ENCODE results near the gene HBA2.
"Not testable (repeated sequence)": the region's sequence is repeated elsewhere in the genome, so short reads cannot be mapped to it uniquely, and the experiment has no call there.

The HBA2 gene

DNA sequence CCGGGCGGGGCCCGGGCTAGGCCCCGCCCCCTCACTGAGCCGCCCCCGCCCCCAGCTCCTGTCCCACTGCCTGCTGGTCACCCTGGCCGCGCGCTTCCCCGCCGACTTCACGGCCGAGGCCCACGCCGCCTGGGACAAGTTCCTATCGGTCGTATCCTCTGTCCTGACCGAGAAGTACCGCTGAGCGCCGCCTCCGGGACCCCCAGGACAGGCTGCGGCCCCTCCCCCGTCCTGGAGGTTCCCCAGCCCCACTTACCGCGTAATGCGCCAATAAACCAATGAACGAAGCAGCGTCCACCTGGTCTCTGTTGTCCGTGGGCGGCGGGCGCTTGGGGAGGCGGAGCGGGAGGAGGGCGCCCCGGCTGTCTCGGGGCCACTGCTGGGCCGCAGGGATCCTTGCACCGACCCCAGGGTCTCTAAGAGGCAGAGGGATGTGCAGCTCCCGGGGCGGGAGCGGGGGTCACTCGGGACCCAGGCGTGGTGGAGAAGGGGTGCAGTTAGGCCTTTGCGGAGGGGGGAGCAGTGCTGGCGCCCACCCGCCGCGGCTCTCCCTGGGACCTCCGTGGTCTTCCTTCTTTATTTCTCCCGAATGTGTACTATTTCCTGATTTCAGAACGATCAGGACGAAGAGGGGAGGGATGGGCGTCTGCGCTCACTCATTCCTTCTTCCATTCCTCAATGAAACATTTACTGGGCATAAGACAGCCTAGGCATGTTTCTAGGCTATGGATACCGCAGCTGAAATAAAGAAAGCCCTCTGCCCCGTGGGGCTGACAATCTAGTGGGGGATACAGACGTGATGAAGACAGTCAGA is 18.3 kb upstream of the HBA2 start:
- DNase-seq = peak in 9 of 56 donors; percentile 5 to 27 (median 12)

DNA sequence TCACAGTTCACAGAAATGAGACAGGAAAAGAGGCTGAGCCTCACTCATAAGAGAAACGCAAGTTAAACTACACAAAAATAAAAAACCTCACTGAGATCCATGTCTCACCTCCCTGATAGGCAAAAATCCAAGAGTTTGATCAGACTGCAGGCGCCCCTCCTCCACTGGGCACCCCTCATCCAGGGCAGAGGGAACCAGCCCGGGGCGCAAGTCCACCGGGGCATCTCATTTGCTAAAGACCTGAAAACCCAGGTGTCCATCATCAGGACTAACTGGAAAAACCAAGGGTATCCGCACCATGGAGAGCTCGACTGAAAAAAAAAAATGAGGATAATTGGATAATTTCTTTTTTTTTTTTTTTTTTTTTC is 17.7 kb upstream of the HBA2 start:
- no peak for DNase-seq

DNA sequence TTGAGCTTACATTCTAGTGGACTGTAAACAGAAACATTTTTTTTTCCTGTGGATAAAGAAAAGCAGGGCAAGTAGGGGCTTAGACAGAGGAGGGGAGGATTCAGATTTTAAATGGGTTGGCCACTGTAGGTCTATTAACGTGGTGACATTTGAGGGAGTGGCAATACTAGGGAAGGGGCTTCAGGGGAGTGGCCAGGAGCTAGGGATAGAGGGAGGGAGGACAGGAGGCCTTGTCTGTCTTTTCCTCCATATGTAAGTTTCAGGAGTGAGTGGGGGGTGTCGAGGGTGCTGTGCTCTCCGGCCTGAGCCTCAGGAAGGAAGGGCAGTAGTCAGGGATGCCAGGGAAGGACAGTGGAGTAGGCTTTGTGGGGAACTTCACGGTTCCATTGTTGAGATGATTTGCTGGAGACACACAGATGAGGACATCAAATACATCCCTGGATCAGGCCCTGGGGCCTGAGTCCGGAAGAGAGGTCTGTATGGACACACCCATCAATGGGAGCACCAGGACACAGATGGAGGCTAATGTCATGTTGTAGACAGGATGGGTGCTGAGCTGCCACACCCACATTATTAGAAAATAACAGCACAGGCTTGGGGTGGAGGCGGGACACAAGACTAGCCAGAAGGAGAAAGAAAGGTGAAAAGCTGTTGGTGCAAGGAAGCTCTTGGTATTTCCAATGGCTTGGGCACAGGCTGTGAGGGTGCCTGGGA is 13.4 kb upstream of the HBA2 start:
- no peak for DNase-seq

DNA sequence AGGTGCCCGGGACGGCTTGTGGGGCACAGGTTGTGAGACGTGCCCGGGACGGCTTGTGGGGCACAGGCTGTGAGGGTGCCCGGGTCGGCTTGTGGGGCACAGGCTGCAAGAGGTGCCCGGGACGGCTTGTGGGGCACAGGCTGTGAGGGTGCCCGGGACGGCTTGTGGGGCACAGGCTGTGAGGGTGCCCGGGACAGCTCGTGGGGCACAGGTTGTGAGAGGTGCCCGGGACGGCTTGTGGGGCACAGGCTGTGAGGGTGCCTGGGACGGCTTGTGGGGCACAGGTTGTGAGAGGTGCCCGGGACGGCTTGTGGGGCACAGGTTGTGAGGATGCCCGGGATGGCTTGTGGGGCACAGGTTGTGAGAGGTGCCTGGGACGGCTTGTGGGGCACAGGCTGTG is 12.4 kb upstream of the HBA2 start:
- DNase-seq = not testable (repeated sequence)

DNA sequence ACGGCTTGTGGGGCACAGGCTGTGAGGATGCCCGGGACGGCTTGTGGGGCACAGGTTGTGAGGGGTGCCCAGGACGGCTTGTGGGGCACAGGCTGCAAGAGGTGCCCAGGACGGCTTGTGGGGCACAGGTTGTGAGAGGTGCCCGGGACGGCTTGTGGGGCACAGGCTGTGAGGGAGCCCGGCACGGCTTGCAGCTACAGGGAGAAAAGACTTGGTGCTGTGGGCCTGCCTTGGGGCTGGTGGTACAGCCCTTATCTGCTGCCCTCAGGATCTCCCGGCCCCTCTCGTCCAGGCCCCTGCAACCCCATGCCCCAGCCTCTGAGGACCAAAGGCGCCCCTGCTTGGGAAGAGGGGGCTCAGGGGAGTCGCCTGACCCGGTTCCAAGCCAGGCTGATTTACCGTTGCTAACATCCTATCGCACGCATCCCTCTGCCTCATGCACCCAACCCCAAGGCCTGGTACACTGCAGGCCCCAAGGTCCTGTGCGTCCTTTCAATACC is 11.9 kb upstream of the HBA2 start:
- no peak for DNase-seq

DNA sequence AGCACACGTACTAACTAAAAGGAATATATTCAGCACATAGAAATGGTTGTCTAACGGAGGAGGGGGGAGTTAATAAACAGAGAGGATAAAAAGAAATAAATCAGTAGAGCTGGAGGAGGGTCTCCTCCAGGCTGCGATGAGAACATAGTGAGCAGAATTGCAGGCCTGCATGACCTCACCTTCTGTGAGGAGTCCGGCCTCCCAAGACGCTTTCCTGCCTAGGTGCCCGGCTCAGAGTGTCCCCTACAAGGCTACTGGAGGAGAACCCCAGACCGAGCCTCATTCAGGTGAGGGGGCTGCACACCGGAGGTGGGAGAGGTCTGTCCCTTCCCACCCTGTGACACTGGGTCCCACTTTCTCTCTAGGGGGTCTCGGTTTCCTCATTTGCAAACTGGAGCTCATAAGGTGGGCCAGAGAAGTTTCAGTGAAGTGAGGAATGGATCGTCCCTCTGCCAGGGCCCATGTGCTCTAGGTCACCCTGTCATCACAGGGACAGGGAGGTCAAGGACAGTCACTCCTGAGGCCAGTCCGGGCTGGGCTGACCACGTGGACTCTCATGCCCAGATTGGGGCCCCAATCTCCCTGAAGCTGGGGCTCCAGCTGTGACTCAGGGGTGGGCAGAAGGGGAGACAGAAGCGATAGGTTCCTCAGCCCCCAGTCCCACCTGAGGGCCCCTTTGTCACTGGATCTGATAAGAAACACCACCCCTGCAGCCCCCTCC is 10.2 kb upstream of the HBA2 start:
- no peak for DNase-seq

DNA sequence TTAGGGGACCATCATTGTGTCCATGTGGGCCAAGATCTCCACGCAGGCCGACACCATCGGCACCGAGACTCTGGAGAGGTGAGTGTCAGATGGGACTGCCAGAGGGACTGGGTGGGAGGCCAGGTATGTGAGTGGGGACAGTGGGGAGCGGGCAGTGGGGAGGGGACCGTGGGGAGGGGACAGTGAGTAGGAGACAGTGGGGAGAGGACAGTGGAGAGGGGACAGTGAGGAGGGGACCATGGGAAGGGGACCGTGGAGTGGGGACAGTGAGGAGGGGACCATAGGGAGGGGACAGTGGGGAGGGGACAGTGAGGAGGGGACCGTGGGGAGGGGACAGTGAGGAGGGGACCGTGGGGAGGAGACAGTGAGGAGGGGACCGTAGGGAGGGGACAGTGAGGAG is 9.5 kb upstream of the HBA2 start:
- not testable (repeated sequence) for DNase-seq

DNA sequence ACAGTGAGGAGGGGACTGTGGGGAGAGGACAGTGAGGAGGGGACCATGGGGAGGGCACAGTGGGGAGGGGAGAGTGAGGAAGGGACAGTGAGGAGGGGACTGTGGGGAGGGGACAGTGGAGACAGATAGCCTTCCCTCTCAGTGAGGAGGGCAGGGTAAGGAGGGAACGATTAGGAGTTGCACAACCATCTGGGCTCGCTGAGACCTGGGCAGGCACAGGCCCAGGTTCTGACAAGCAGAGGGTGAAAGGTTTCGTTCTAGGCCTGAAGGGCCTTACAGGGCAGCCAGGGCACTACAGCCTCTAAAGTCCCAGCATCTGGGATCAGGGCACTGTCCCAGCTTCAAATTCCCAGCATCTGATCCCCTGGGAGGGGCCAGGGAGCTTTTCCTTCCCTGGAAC is 9.0 kb upstream of the HBA2 start:
- not testable (repeated sequence) for DNase-seq

DNA sequence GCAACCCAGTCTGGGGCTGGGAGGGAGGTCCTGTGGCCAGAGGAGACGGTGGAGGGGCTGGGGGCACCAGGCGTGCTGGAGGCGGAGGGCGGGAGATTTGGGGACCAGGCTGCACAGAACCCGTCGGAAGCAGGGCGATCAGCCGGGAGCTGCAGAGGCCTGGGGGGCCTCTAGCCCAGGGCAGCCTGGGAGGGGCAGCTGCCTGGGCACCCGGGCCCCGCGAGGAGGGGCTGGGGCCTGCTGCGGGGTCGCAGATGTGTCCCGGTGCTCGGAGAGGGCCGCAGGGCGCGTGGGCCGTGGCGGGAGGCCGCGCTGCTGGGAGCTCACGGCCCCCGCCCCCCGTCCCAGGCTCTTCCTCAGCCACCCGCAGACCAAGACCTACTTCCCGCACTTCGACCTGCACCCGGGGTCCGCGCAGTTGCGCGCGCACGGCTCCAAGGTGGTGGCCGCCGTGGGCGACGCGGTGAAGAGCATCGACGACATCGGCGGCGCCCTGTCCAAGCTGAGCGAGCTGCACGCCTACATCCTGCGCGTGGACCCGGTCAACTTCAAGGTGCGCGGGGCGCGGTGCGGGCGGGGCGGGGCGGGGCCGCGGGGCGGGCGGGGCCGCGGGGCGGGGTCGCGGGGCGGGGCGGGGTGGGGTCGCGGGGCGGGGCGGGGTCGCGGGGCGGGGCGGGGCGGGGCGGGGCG is 8.4 kb upstream of the HBA2 start:
- not testable (repeated sequence) for DNase-seq

DNA sequence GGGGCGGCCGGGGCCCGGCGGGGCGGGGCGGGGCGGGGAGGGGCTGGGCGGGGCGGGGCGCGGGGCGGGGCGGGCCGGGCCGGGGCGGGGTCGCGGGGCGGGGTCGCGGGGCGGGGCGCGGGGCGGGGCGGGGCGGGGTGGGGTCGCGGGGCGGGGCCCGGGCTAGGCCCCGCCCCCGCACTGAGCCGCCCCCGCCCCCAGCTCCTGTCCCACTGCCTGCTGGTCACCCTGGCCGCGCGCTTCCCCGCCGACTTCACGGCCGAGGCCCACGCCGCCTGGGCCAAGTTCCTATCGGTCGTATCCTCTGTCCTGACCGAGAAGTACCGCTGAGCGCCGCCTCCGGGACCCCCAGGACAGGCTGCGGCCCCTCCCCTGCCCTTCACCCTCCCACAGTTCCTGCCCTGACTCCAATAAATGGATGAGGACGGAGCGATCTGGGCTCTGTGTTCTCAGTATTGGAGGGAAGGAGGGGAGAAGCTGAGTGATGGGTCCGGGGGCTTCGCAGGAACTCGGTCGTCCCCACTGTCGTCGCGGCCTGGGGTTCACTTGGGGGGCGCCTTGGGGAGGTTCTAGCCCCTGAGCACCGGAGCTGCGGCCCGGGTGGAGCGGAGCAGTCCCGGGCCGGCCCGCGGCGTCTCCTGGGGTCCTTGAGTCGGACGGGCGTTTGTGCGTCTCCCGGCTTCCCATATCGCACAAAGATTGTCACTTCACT is 7.7 kb upstream of the HBA2 start:
- DNase-seq = no peak

DNA sequence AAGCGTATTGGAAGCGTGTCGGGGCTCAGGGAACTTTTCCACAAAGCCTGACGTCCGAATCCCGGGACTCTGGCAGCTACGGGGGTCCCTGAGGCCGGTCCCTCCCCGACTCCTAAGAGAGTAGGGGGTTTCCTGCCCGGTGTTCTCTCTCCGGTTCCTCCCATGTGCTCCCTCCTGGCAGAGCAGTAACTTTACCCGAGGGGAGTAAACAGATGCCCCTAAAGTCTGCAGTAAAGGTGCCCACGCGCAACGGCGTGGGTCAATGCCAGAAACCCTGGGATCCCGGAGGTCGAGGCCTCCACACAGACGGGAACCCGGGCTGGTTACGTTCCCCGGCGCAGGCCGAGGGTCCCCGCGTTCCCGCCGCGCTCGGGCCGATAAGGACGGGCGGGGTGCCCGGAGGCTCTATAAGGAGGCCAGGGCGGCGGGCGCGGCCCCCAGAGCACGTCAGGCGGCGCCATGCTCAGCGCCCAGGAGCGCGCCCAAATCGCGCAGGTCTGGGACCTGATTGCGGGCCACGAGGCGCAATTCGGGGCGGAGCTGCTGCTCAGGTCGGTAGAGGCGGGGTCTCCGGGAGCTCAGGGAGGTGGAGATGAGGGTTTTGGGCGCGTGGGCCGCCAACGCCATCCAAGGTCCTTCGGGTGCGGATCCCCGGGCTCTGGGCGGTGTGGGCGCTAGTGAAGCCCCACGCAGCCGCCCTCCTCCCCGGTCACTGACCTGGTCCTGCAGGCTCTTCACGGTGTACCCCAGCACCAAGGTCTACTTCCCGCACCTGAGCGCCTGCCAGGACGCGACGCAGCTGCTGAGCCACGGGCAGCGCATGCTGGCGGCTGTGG is 6.9 kb upstream of the HBA2 start, which contains the start of gene HBM:
Gene HBM (plus strand): TSS at position 440 of the 836 bp plus-strand sequence. CDS start 20 bp downstream, at position 460.
- no peak for DNase-seq

DNA sequence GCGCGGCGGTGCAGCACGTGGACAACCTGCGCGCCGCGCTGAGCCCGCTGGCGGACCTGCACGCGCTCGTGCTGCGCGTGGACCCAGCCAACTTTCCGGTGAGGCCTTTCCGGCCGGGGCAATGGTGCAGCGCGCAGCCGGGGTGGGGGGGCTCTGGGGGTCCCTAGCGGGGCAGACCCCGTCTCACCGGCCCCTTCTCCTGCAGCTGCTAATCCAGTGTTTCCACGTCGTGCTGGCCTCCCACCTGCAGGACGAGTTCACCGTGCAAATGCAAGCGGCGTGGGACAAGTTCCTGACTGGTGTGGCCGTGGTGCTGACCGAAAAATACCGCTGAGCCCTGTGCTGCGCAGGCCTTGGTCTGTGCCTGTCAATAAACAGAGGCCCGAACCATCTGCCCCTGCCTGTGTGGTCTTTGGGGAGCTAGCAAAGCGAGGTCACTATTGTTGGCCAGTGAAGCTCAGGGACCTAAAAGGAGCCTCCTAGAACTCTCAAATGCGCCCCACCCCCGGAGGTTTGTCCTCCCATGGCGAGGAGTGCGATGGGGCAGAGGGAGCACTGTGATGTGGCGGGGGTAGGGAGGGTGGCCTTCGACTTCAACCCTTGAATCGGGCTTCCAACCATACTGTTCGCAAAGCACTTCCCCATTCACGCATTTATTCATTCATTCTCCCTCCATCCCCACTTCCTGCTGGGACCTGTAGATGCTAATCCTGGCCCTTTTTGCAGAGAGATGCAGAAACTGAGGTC is 6.1 kb upstream of the HBA2 start:
- DNase-seq = no peak

DNA sequence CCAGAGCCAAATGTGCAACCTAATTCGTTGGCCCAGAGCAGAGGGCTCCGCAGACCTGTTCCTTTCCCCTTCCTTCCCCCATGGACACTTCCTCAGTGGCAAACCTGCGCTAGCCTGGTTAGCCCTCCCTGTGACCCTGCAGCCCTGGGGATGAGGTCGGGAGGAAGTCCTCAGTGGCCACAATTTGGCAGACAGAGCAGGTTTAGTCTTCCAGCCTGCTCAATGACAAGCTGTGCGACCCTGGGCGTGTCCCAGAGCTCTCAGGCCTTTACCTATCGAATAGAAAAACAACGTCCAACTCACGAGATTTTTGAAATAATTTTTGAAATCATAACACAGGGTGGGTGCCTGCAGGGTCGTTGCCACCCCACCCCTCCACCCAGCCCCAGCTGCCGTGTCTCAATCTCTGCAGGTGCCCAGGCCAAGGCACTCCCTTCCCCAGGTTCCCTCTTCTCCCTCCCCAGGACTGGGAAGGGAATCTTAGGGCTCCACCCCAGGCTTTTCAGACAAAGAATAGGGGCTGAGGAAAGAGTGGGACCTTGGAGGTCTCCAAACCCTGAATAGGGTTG is 5.5 kb upstream of the HBA2 start:
- no peak for DNase-seq

DNA sequence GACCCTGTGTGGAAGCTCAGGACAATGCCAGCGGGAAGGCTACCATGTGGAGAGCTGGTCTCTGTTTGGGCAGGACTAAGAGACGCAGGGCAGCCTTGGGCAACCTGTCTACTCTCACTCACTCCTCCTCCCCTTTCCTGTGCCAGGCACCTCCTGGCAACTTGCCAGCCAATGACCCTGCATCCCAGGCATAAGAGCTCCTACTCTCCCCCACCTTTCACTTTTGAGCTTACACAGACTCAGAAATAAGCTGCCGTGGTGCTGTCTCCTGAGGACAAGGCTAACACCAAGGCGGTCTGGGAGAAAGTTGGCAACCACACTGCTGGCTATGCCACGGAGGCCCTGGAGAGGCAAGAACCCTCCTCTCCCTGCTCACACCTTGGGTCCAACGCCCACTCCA is 4.3 kb upstream of the HBA2 start:
- no peak for DNase-seq

DNA sequence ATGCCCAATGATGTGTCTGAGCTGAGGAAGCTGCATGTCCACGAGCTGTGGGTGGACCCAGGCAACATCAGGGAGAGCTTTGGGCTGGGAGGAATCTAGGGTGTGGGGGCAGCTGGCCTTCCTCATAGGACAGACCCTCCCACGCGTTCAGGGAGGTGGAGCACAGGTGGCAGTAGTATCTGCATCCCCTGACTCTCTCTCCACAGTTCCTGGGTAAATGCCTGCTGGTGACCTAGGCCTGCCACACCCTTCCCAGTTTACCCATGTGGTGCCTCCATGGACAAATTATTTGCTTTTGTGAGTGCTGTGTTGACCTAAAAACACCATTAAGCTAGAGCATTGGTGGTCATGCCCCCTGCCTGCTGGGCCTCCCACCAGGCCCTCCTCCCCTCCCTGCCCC is 3.7 kb upstream of the HBA2 start:
- no peak for DNase-seq

DNA sequence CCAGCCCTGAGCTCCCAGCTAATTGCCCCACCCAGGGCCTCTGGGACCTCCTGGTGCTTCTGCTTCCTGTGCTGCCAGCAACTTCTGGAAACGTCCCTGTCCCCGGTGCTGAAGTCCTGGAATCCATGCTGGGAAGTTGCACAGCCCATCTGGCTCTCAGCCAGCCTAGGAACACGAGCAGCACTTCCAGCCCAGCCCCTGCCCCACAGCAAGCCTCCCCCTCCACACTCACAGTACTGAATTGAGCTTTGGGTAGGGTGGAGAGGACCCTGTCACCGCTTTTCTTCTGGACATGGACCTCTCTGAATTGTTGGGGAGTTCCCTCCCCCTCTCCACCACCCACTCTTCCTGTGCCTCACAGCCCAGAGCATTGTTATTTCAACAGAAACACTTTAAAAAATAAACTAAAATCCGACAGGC is 2.6 kb upstream of the HBA2 start:
- not testable (repeated sequence) for DNase-seq

DNA sequence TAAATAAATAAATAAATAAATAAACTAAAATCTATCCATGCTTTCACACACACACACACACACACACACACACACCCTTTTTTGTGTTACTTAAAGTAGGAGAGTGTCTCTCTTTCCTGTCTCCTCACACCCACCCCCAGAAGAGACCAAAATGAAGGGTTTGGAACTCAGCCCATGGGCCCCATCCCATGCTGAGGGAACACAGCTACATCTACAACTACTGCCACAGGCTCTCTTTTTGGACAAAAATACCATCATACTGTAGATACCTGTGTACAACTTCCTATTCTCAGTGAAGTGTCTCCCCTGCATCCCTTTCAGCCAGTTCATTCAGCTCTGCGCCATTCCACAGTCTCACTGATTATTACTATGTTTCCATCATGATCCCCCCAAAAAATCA is 1.9 kb upstream of the HBA2 start:
- DNase-seq = no peak

DNA sequence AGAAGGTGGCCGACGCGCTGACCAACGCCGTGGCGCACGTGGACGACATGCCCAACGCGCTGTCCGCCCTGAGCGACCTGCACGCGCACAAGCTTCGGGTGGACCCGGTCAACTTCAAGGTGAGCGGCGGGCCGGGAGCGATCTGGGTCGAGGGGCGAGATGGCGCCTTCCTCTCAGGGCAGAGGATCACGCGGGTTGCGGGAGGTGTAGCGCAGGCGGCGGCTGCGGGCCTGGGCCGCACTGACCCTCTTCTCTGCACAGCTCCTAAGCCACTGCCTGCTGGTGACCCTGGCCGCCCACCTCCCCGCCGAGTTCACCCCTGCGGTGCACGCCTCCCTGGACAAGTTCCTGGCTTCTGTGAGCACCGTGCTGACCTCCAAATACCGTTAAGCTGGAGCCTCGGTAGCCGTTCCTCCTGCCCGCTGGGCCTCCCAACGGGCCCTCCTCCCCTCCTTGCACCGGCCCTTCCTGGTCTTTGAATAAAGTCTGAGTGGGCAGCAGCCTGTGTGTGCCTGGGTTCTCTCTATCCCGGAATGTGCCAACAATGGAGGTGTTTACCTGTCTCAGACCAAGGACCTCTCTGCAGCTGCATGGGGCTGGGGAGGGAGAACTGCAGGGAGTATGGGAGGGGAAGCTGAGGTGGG is 657 bp downstream of the HBA2 start:
- DNase-seq = not testable (repeated sequence)
